GM12878 (cell line): ENCODE results near the gene PPP1R1C. TPM values are rescaled to one million over a fixed set of nuclear protein-coding genes. Genes with fewer than 3 reads are reported as not detected.

Experiments
- ATAC-seq: fragments of 200-7000 bp; cut with Tn5 transposase; 3 replicates; pipeline ENCODE4 v1.9.1; 2020; ENCODE audit warnings: mild to moderate bottlenecking, moderate library complexity
- BruUV-seq: library from RNA; stranded (reverse); fragments of 400-500 nt; replicated peaks from 2 replicates; lab custom pipeline; 2021; lab: Mats Ljungman, UMichigan
- CTCF ChIA-PET: fragments of 300-600 bp; sonication (Branson Sonifier 250); formaldehyde crosslinking; extraction: SDS; loops from one replicate; lab custom pipeline; 2021; ENCODE audit warnings: inconsistent platforms; lab: Yijun Ruan, JAX
- POLR2A ChIA-PET: fragments of 350-600 bp; formaldehyde crosslinking; extraction: SDS; loops from one replicate; lab custom pipeline; 2021; ENCODE audit warnings: inconsistent platforms; lab: Charles Lee
- RAD21 ChIA-PET: fragments of 300-600 bp; sonication (Branson Sonifier 250); formaldehyde crosslinking; loops from one replicate; lab custom pipeline; 2023; ENCODE audit warnings: antibody characterized with exemption; ENCODE audit not compliant: unreplicated experiment; lab: Charles Lee
- SMC1A ChIA-PET: fragments of 300-600 bp; sonication (Branson Sonifier 250); formaldehyde crosslinking; loops from one replicate; lab custom pipeline; 2023; ENCODE audit not compliant: unreplicated experiment, uncharacterized antibody; lab: Charles Lee
- DNase-seq: peaks from one replicate; pipeline ENCODE4 v3.0.0-alpha.2; 2011; ENCODE audit warnings: low read depth, low spot score
- FAIRE-seq: peaks from 3 replicates; lab custom pipeline; 2011; peaks lifted over from hg19 to GRCh38; lab: Jason Lieb, UNC
- H2AFZ ChIP-seq: 2 replicates; pipeline ENCODE4 v1.6.0; 2011; ENCODE audit warnings: low read depth, low read length, control low read depth; ENCODE audit not compliant: control insufficient read depth
- H3K27ac ChIP-seq: 2 replicates; pipeline ENCODE4 v1.5.1; 2011; ENCODE audit warnings: control low read depth; ENCODE audit not compliant: control insufficient read depth, insufficient read depth
- H3K27me3 ChIP-seq, 2 experiments: replicated peaks in 1 of 2; 2 replicates each; pipeline versions ENCODE4 v1.6.0 to v1.6.1; 2011; ENCODE audit warnings: low read length in 1 of 2; ENCODE audit not compliant: control insufficient read depth in 2 of 2, insufficient read depth in 2 of 2
- H3K36me3 ChIP-seq, 2 experiments: 2 replicates each; pipeline ENCODE4 v1.5.1; 2011; ENCODE audit warnings: low read length in 1 of 2; ENCODE audit not compliant: control insufficient read depth in 2 of 2, insufficient read depth in 2 of 2
- H3K4me1 ChIP-seq: 2 replicates; pipeline ENCODE4 v1.6.1; 2011; ENCODE audit warnings: mild to moderate bottlenecking, low read length, moderate library complexity, mixed read lengths; ENCODE audit not compliant: control insufficient read depth, insufficient read depth
- H3K4me2 ChIP-seq: 2 replicates; pipeline ENCODE4 v1.6.0; 2011; ENCODE audit warnings: control low read depth; ENCODE audit not compliant: control insufficient read depth, insufficient read depth
- H3K4me3 ChIP-seq: fragments of 200-600 bp; sonication (generic); 2 replicates; pipeline ENCODE4 v1.5.1; 2016
- H3K79me2 ChIP-seq: 2 replicates; pipeline ENCODE4 v1.6.0; 2011; ENCODE audit warnings: low read length; ENCODE audit not compliant: control insufficient read depth, insufficient read depth
- H3K9ac ChIP-seq: 2 replicates; pipeline ENCODE4 v1.8.0; 2011; ENCODE audit warnings: low read length, control low read depth, mixed read lengths; ENCODE audit not compliant: control insufficient read depth, insufficient read depth
- H3K9me3 ChIP-seq: replicated peaks from 3 replicates; pipeline ENCODE4 v1.5.1; 2011; ENCODE audit warnings: mild to moderate bottlenecking, low read length; ENCODE audit not compliant: control insufficient read depth, insufficient read depth
- H4K20me1 ChIP-seq: 2 replicates; pipeline ENCODE4 v1.6.0; 2011; ENCODE audit not compliant: control insufficient read depth, insufficient read depth
- EZH2 ChIP-seq: IDR thresholded peaks from 2 replicates; pipeline ENCODE4 v1.6.1; 2012; ENCODE audit warnings: low read depth, mild to moderate bottlenecking, control low read depth, inconsistent platforms, low read length, borderline replicate concordance; ENCODE audit not compliant: control insufficient read depth
- HDGF ChIP-seq: fragments of 450-650 bp; IDR thresholded peaks from 2 replicates; pipeline ENCODE4 v1.6.1; 2016; ENCODE audit warnings: antibody characterized with exemption
- MEF2A ChIP-seq: IDR thresholded peaks from 2 replicates; pipeline ENCODE4 v1.6.1; 2011; ENCODE audit warnings: low read depth, mild to moderate bottlenecking, low read length, moderate library complexity; ENCODE audit not compliant: insufficient read depth
- POLR2AphosphoS5 ChIP-seq: IDR thresholded peaks from 2 replicates; pipeline ENCODE4 v1.6.1; 2011; ENCODE audit warnings: mild to moderate bottlenecking, low read length, inconsistent platforms
- SUZ12 ChIP-seq: fragments of 200-600 bp; sonication (generic); IDR thresholded peaks from one replicate; pipeline ENCODE4 v1.6.1; 2018; ENCODE audit warnings: antibody characterized with exemption, mild to moderate bottlenecking; ENCODE audit not compliant: unreplicated experiment
- TARDBP ChIP-seq: IDR thresholded peaks from 2 replicates; pipeline ENCODE4 v1.6.1; 2016; ENCODE audit warnings: borderline replicate concordance
- YBX1 ChIP-seq: fragments of 450-650 bp; IDR thresholded peaks from 2 replicates; pipeline ENCODE4 v1.6.1; 2016; ENCODE audit warnings: antibody characterized with exemption
- YY1 ChIP-seq: IDR thresholded peaks from 2 replicates; pipeline ENCODE4 v1.6.1; 2011; ENCODE audit warnings: low read depth, mild to moderate bottlenecking, low read length
- WGBS: methylation state at CpG from one replicate; pipeline ENCODE4 v1.1.6; 2016; ENCODE audit warnings: low lambda C conversion rate; ENCODE audit not compliant: insufficient replicate concordance, insufficient coverage; ENCODE audit errors: missing lambda C conversion rate; 5-methylcytosine and 5-hydroxymethylcytosine counted together
- in situ Hi-C: fragments of 300-500 bp; cut with MboI; formaldehyde crosslinking; loops from 9 replicates; pipeline ENCODE4 v1.14.3; 2018; ENCODE audit warnings: mixed read lengths
- intact Hi-C: fragments of 100-400 bp; cut with micrococcal nuclease; formaldehyde crosslinking; loops from one replicate; pipeline ENCODE4 v1.14.2; 2022; ENCODE audit not compliant: unreplicated experiment
- polyA plus RNA-seq, 11 experiments: library from polyadenylated mRNA; depleted of rRNA in 4 of 11; unstranded in 6 of 11; stranded (reverse) in 5 of 11; fragments of >200 nt; fragmentation: Nextera tagmentation in 4 of 11; fragmentation: Illumina TruSeq in 1 of 11; extraction: Ambion mirVana in 4 of 11; extraction: Trizol in 1 of 11; gene quantifications; 1 replicate in 1 of 11; 2 replicates in 10 of 11; pipeline versions ENCODE4 v1.2.1 to v1.2.3, GENCODE V29; 2011 to 2016; ENCODE audit warnings: inconsistent platforms in 2 of 11, missing spikeins in 2 of 11, low read depth in 1 of 11
- total RNA-seq, 4 experiments: library from RNA; depleted of rRNA in 3 of 4; stranded (reverse); fragments of >200 nt in 3 of 4; fragmentation: Illumina TruSeq in 1 of 4; extraction: Trizol in 1 of 4; gene quantifications; 2 replicates each; pipeline versions ENCODE4 v1.2.1 to v1.2.3, GENCODE V29; 2013 to 2021
- TF ChIP-seq, protein P1 (sequence below): IDR thresholded peaks from 2 replicates; pipeline ENCODE4 v1.6.1; 2012; ENCODE audit warnings: mild to moderate bottlenecking, low read depth, low read length
- TF ChIP-seq, protein P2 (sequence below): IDR thresholded peaks from 2 replicates; pipeline ENCODE4 v1.6.1; 2012; ENCODE audit warnings: low read depth, low read length, improper control_type of control experiment

Gene PPP1R1C
- total and polyA plus RNA-seq, 10 of the 15 experiments (the other 5 are each of a cell fraction or from before 2014, with no cell fraction given), result 0.11 TPM; not detected in 9

GRCh38 chr2:182067393-182067792 lies 81.7 kb downstream of the PPP1R1C start:
- Histone ChIP-seq H4K20me1 (no peaks in the 10 kb centered on the region), H2AFZ (no peak overlapping the region), H3K36me3 (no peaks in the 10 kb centered on the region), H3K79me2 (no peaks in the 10 kb centered on the region), H3K27ac (no peak overlapping the region), H3K9ac (no peak overlapping the region), H3K4me2 (no peak overlapping the region)
- CTCF ChIA-PET, result no interaction called here
- in situ Hi-C loops (no loop called here), intact Hi-C loops (no loop called here)
- SMC1A ChIA-PET, result interaction anchor here (2.5 kb wide), 1 partner anchor 10 kb away, joined by 7 read pairs; no protein-coding TSS in a partner anchor
- BruUV-seq, result no TSS peak
- POLR2A ChIA-PET, result no interaction called here
- WGBS, result 59% methylated on average over 5 of the region's 5 CpGs
- ATAC-seq, result no peak
- TF ChIP-seq MEF2A, result no peak
- no peak for TF ChIP-seq HDGF
- TF ChIP-seq, all 136 proteins: peak for 0
- no peaks in the 10 kb centered on the region for H3K4me1 ChIP-seq
- no peak overlapping the region for H3K4me3 ChIP-seq
- DNase-seq (no peak), FAIRE-seq (no peak)
- H3K27me3 ChIP-seq, result no peaks in the 10 kb centered on the region; a peak in 1 of 4 replicates
- RAD21 ChIA-PET, result no interaction called here
- H3K9me3 ChIP-seq, result no peaks in the 10 kb centered on the region

- DNase-seq, result no peak
- H3K36me3 ChIP-seq, result no peaks in the 10 kb centered on the region
- FAIRE-seq, result no peak
- H3K4me1 ChIP-seq, result no peaks in the 10 kb centered on the region
- ATAC-seq, result no peak
- H3K79me2 ChIP-seq, result no peaks in the 10 kb centered on the region
- no TSS peak for BruUV-seq
- H3K4me2 ChIP-seq, result no peak overlapping the region
- H3K9ac ChIP-seq, result no peak overlapping the region
- ChIA-PET SMC1A (no interaction called here), CTCF (interaction anchor here (0.7 kb wide), 1 partner anchor 798 kb away, joined by 3 read pairs; no protein-coding TSS in a partner anchor), RAD21 (no interaction called here), POLR2A (no interaction called here)
- no peak overlapping the region for H3K27ac ChIP-seq
- H3K4me3 ChIP-seq, result no peak overlapping the region
- no peak overlapping the region for H2AFZ ChIP-seq
- 24% methylated on average over 3 of the region's 3 CpGs for WGBS
- TF ChIP-seq TARDBP (no peak), EZH2 (no peak), YY1 (no peak), SUZ12 (no peak), POLR2AphosphoS5 (no peak), YBX1 (no peak)
- TF ChIP-seq, protein P1, sequence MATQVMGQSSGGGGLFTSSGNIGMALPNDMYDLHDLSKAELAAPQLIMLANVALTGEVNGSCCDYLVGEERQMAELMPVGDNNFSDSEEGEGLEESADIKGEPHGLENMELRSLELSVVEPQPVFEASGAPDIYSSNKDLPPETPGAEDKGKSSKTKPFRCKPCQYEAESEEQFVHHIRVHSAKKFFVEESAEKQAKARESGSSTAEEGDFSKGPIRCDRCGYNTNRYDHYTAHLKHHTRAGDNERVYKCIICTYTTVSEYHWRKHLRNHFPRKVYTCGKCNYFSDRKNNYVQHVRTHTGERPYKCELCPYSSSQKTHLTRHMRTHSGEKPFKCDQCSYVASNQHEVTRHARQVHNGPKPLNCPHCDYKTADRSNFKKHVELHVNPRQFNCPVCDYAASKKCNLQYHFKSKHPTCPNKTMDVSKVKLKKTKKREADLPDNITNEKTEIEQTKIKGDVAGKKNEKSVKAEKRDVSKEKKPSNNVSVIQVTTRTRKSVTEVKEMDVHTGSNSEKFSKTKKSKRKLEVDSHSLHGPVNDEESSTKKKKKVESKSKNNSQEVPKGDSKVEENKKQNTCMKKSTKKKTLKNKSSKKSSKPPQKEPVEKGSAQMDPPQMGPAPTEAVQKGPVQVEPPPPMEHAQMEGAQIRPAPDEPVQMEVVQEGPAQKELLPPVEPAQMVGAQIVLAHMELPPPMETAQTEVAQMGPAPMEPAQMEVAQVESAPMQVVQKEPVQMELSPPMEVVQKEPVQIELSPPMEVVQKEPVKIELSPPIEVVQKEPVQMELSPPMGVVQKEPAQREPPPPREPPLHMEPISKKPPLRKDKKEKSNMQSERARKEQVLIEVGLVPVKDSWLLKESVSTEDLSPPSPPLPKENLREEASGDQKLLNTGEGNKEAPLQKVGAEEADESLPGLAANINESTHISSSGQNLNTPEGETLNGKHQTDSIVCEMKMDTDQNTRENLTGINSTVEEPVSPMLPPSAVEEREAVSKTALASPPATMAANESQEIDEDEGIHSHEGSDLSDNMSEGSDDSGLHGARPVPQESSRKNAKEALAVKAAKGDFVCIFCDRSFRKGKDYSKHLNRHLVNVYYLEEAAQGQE, result no peak
- TF ChIP-seq, protein P2, sequence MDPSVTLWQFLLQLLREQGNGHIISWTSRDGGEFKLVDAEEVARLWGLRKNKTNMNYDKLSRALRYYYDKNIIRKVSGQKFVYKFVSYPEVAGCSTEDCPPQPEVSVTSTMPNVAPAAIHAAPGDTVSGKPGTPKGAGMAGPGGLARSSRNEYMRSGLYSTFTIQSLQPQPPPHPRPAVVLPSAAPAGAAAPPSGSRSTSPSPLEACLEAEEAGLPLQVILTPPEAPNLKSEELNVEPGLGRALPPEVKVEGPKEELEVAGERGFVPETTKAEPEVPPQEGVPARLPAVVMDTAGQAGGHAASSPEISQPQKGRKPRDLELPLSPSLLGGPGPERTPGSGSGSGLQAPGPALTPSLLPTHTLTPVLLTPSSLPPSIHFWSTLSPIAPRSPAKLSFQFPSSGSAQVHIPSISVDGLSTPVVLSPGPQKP, result no peak
- H3K27me3 ChIP-seq, result no peaks in the 10 kb centered on the region; a peak in 1 of 4 replicates
- in situ Hi-C loops, result no loop called here
- H3K9me3 ChIP-seq, result no peaks in the 10 kb centered on the region
- intact Hi-C loops, result no loop called here
- H4K20me1 ChIP-seq, result no peaks in the 10 kb centered on the region
These were observed 83.2 kb downstream of the PPP1R1C start for GRCh38 chr2:182068811-182069210.
